Measurements from ENCODE around the gene MBNL2. TPM values are rescaled to one million over a fixed set of nuclear protein-coding genes. Genes with fewer than 3 reads are reported as not detected.

Gene MBNL2
- total and polyA plus RNA-seq, 2 experiments from 2014 or later, result 27.4 to 97.9 TPM

DNA sequence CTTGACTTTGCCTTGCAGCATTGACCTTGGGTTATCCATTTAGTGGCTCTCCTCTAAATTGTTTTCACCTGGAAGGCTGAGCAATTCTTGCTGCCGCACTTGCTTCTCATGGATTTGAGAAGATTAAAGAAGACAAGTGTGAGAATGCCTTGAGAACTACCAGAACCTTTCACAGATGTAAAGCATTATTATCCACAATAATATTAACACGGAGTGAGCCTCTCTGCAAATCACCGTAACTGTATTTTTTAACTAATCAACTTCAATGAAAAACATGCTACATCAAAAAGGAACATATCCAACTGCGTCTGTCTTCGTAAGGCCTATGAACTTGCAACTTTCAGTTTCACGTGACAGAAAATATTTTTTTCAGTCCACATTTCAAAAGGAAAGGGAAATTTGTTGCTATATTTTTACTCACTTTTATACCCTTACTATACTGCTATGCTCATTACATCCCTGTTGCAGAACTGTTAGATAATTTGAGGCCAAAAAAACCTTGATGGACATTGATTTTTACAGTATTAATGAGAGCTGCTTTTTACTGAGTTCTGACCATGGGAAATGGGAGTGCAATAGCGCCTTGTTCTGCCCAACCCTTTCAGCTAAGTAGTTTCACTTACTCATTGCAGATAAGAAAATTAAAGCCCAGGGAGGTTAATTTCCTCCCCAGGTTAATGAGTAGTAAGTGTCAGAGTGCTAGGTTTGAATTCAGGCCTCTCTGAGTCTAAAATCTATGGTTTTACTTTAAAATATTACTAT lies 118.0 kb downstream of the MBNL2 start:
- H3K4me1 ChIP-seq (ENCODE audit: insufficient read depth), result peaks cover 12% of the 10 kb centered on the region
- H3K9me3 ChIP-seq (ENCODE audit: low read depth), result no peaks in the 10 kb centered on the region
- H3K27me3 ChIP-seq, result no peaks in the 10 kb centered on the region
- peaks cover 41% of the 10 kb centered on the region for H3K79me2 ChIP-seq
- no peaks in the 10 kb centered on the region for H3K9me2 ChIP-seq (replicated peaks; ENCODE audit: insufficient read depth)
- no peaks in the 10 kb centered on the region for H3K36me3 ChIP-seq (replicated peaks; ENCODE audit: insufficient read depth, low read depth)
- WGBS (ENCODE audit: low lambda C conversion rate, missing lambda C conversion rate), result 65% methylated on average over 7 of the region's 7 CpGs
- no peak overlapping the region for H2AFZ ChIP-seq
- peak overlapping the region; percentile 77 for H3K27ac ChIP-seq
- peak overlapping the region; percentile 15 for H3K4me2 ChIP-seq
- TF ChIP-seq EZH2 (IDR thresholded peaks at IDR 0.05; ENCODE audit: borderline replicate concordance), result no peak
- TF ChIP-seq, protein P1, sequence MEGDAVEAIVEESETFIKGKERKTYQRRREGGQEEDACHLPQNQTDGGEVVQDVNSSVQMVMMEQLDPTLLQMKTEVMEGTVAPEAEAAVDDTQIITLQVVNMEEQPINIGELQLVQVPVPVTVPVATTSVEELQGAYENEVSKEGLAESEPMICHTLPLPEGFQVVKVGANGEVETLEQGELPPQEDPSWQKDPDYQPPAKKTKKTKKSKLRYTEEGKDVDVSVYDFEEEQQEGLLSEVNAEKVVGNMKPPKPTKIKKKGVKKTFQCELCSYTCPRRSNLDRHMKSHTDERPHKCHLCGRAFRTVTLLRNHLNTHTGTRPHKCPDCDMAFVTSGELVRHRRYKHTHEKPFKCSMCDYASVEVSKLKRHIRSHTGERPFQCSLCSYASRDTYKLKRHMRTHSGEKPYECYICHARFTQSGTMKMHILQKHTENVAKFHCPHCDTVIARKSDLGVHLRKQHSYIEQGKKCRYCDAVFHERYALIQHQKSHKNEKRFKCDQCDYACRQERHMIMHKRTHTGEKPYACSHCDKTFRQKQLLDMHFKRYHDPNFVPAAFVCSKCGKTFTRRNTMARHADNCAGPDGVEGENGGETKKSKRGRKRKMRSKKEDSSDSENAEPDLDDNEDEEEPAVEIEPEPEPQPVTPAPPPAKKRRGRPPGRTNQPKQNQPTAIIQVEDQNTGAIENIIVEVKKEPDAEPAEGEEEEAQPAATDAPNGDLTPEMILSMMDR (IDR thresholded peaks at IDR 0.05; ENCODE audit: poor library complexity), result no peak
- no peak for TF ChIP-seq EZH2phosphoT487 (IDR thresholded peaks at IDR 0.05; ENCODE audit: low read depth, severe bottlenecking, unreplicated experiment)
- no peak overlapping the region for H3K4me3 ChIP-seq
- no peaks in the 10 kb centered on the region for H4K20me1 ChIP-seq (ENCODE audit: insufficient read depth, poor library complexity, severe bottlenecking)
- no peak for DNase-seq (ENCODE audit: low spot score)

DNA sequence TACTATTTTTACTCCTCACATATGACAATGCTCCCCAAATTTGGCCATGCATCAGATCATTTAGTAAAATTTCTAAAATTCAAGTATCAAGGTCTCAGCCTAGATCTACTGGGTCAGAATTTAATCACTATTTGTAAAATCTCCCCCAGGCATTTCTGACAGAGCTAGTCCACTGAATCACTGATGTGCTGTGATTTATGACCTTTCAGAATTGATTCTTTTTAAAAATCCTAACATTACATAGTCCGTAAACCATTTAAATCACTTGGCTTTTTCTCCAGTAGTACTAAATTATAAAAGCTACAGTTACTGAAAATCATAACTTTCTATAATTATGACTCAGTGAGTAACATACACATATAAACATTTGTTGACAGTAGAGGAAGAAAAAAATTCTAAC lies 119.0 kb downstream of the MBNL2 start:
- Histone ChIP-seq H3K4me2 (no peak overlapping the region), H3K9me2 (replicated peaks; ENCODE audit: insufficient read depth) (no peaks in the 10 kb centered on the region), H4K20me1 (ENCODE audit: insufficient read depth, poor library complexity, severe bottlenecking) (no peaks in the 10 kb centered on the region), H3K4me3 (no peak overlapping the region), H3K27ac (peak overlapping the region; percentile 77), H3K4me1 (ENCODE audit: insufficient read depth) (peaks cover 12% of the 10 kb centered on the region), H3K36me3 (replicated peaks; ENCODE audit: insufficient read depth, low read depth) (no peaks in the 10 kb centered on the region), H3K79me2 (peaks cover 41% of the 10 kb centered on the region), H3K27me3 (no peaks in the 10 kb centered on the region), H2AFZ (no peak overlapping the region), H3K9me3 (ENCODE audit: low read depth) (no peaks in the 10 kb centered on the region)
- no peak for DNase-seq (ENCODE audit: low spot score)
- TF ChIP-seq EZH2 (IDR thresholded peaks at IDR 0.05; ENCODE audit: borderline replicate concordance), result no peak
- TF ChIP-seq EZH2phosphoT487 (IDR thresholded peaks at IDR 0.05; ENCODE audit: low read depth, severe bottlenecking, unreplicated experiment), result no peak
- TF ChIP-seq, protein P1 (IDR thresholded peaks at IDR 0.05; ENCODE audit: poor library complexity), result no peak
- WGBS (ENCODE audit: low lambda C conversion rate, missing lambda C conversion rate), result 76% methylated on average over 1 of the region's 1 CpG

DNA sequence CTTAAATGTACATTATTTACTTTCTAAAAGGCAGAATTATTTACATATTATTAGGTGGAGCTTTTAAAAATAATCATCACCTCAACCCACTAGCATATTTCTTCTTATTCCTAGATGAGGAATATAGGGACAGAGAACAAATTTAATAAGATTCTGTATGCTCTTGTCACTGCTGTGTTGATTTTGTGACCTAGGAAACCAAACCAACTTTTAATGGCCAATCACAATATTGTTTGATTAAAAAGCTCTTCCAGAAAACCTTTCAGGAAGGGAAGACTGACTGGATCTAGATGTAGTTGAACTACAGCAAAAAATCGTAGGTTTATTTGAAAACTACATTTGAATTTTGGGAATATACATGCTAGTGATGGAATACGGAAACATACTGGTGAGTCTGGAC lies 120.0 kb downstream of the MBNL2 start:
- no peak overlapping the region for H3K27ac ChIP-seq
- no peak for TF ChIP-seq EZH2phosphoT487 (IDR thresholded peaks at IDR 0.05; ENCODE audit: low read depth, severe bottlenecking, unreplicated experiment)
- no peak for TF ChIP-seq EZH2 (IDR thresholded peaks at IDR 0.05; ENCODE audit: borderline replicate concordance)
- TF ChIP-seq, protein P1 (IDR thresholded peaks at IDR 0.05; ENCODE audit: poor library complexity), result no peak
- no peak overlapping the region for H3K4me2 ChIP-seq
- peaks cover 45% of the 10 kb centered on the region for H3K79me2 ChIP-seq
- no peaks in the 10 kb centered on the region for H3K9me3 ChIP-seq (ENCODE audit: low read depth)
- 92% methylated on average over 2 of the region's 2 CpGs for WGBS (ENCODE audit: low lambda C conversion rate, missing lambda C conversion rate)
- H4K20me1 ChIP-seq (ENCODE audit: insufficient read depth, poor library complexity, severe bottlenecking), result no peaks in the 10 kb centered on the region
- no peak overlapping the region for H2AFZ ChIP-seq
- no peak for DNase-seq (ENCODE audit: low spot score)
- H3K27me3 ChIP-seq, result no peaks in the 10 kb centered on the region
- no peaks in the 10 kb centered on the region for H3K36me3 ChIP-seq (replicated peaks; ENCODE audit: insufficient read depth, low read depth)
- no peaks in the 10 kb centered on the region for H3K9me2 ChIP-seq (replicated peaks; ENCODE audit: insufficient read depth)
- H3K4me1 ChIP-seq (ENCODE audit: insufficient read depth), result peaks cover 12% of the 10 kb centered on the region
- H3K4me3 ChIP-seq, result no peak overlapping the region
